K562 (cell line): ENCODE measurements around the gene BEST2. TPM values are rescaled to one million over a fixed set of nuclear protein-coding genes. Genes with fewer than 3 reads are reported as not detected.

Experiments
- ATAC-seq: fragments of 200-7000 bp; cut with Tn5 transposase; 3 replicates; pipeline ENCODE4 v1.9.1; 2020; ENCODE audit warnings: moderate library complexity
- BruUV-seq: library from RNA; stranded (reverse); fragments of 400-500 nt; replicated peaks from 2 replicates; lab custom pipeline; 2021; lab: Mats Ljungman, UMichigan
- CTCF ChIA-PET: fragments of 300-600 bp; formaldehyde crosslinking; extraction: SDS; loops from one replicate; lab custom pipeline; 2021; ENCODE audit warnings: low intra/inter-chr PET ratio; lab: Yijun Ruan, JAX
- POLR2A ChIA-PET: fragments of 300-600, 350-650 bp; sonication (Branson Sonifier 250); formaldehyde crosslinking; extraction: SDS; loops from one replicate; lab custom pipeline; 2021; ENCODE audit warnings: antibody characterized with exemption, inconsistent platforms; lab: Yijun Ruan, JAX
- DNase-seq, 4 experiments: peaks; one replicate each; pipeline versions ENCODE4 v3.0.0 to v3.0.0-alpha.2; 2011 to 2018; ENCODE audit warnings: low spot score in 3 of 4, mixed read lengths in 3 of 4; ENCODE audit errors: extremely low read depth in 1 of 4
- FAIRE-seq: peaks from 2 replicates; lab custom pipeline; 2011; peaks lifted over from hg19 to GRCh38; lab: Jason Lieb, UNC
- H2AFZ ChIP-seq: 2 replicates; pipeline ENCODE4 v1.6.0; 2011; ENCODE audit warnings: low read depth, low read length, control low read depth, inconsistent platforms
- H3K27ac ChIP-seq: fragments of 200-600 bp; 3 replicates; pipeline ENCODE4 v1.8.0; 2011; ENCODE audit warnings: low read depth, mild to moderate bottlenecking, control low read depth, inconsistent platforms, low read length, moderate library complexity, mixed read lengths; ENCODE audit errors: extremely low read depth
- H3K27me3 ChIP-seq, 2 experiments: fragments of 300-600 bp in 1 of 2; 2 replicates in 1 of 2; 3 replicates in 1 of 2; pipeline versions ENCODE4 v1.6.0 to v1.8.0; 2011; ENCODE audit warnings: inconsistent platforms in 2 of 2, low read length in 2 of 2, mild to moderate bottlenecking in 1 of 2, mixed read lengths in 1 of 2, moderate library complexity in 1 of 2; ENCODE audit not compliant: control insufficient read depth in 2 of 2, insufficient read depth in 2 of 2
- H3K36me3 ChIP-seq: fragments of 300-600 bp; 3 replicates; pipeline ENCODE4 v1.8.0; 2011; ENCODE audit warnings: mild to moderate bottlenecking, low read length, inconsistent platforms; ENCODE audit not compliant: control insufficient read depth, insufficient read depth
- H3K4me1 ChIP-seq, 2 experiments: fragments of 200-600 bp in 1 of 2; replicated peaks in 1 of 2; 2 replicates in 1 of 2; 3 replicates in 1 of 2; pipeline versions ENCODE4 v1.5.1 to v1.8.0; 2011; ENCODE audit warnings: inconsistent platforms in 2 of 2, low read length in 2 of 2, mild to moderate bottlenecking in 1 of 2, mixed read lengths in 1 of 2, moderate library complexity in 1 of 2; ENCODE audit not compliant: control insufficient read depth in 2 of 2, insufficient read depth in 2 of 2
- H3K4me2 ChIP-seq: 2 replicates; pipeline ENCODE4 v1.6.1; 2011; ENCODE audit warnings: low read length, control low read depth, inconsistent platforms, mixed read lengths; ENCODE audit not compliant: insufficient read depth
- H3K4me3 ChIP-seq: fragments of 200-600 bp; sonication (generic), shearing (Covaris generic); 2 replicates; pipeline ENCODE4 v1.5.1; 2016; ENCODE audit warnings: control low read depth, inconsistent platforms
- H3K79me2 ChIP-seq: fragments of 200-600 bp; 3 replicates; pipeline ENCODE4 v1.8.0; 2011; ENCODE audit warnings: low read length, inconsistent platforms; ENCODE audit not compliant: control insufficient read depth, insufficient read depth
- H3K9ac ChIP-seq, 2 experiments: 2 replicates each; pipeline versions ENCODE4 v1.6.0 to v1.6.1; 2011; ENCODE audit warnings: low read depth in 2 of 2, low read length in 2 of 2, control low read depth in 1 of 2, inconsistent platforms in 1 of 2, mild to moderate bottlenecking in 1 of 2, mixed read lengths in 1 of 2; ENCODE audit not compliant: insufficient read depth in 1 of 2
- H3K9me1 ChIP-seq: one replicate; pipeline ENCODE4 v1.6.0; 2011; ENCODE audit warnings: inconsistent platforms, mild to moderate bottlenecking, low read length, moderate library complexity; ENCODE audit not compliant: control insufficient read depth, insufficient read depth
- H3K9me3 ChIP-seq: replicated peaks from 2 replicates; pipeline ENCODE4 v1.5.1; 2011; ENCODE audit warnings: low read depth, low read length, inconsistent platforms; ENCODE audit not compliant: control insufficient read depth, insufficient read depth
- H4K20me1 ChIP-seq: replicated peaks from 2 replicates; pipeline ENCODE4 v1.6.1; 2011; ENCODE audit warnings: low read length, inconsistent platforms, mixed read lengths; ENCODE audit not compliant: control insufficient read depth, insufficient read depth
- ARID1B ChIP-seq: fragments of 450-650 bp; IDR thresholded peaks from 2 replicates; pipeline ENCODE4 v1.6.1; 2016; ENCODE audit warnings: antibody characterized with exemption, mild to moderate bottlenecking, inconsistent platforms
- CBFA2T2 ChIP-seq: fragments of 450-650 bp; conservative IDR thresholded peaks from 2 replicates; pipeline ENCODE4 v1.6.1; 2017; ENCODE audit warnings: mild to moderate bottlenecking
- CBFA2T3 ChIP-seq: fragments of 450-650 bp; IDR thresholded peaks from 2 replicates; pipeline ENCODE4 v1.6.1; 2017
- CXXC5 ChIP-seq: fragments of 250-450 bp; sonication (Bioruptor Pico); IDR thresholded peaks from 2 replicates; pipeline ENCODE4 v1.8.0; 2022; ENCODE audit warnings: inconsistent platforms, mild to moderate bottlenecking, moderate library complexity
- DPF2 ChIP-seq: fragments of 450-650 bp; IDR thresholded peaks from 2 replicates; pipeline ENCODE4 v1.6.1; 2016
- EP300 ChIP-seq: IDR thresholded peaks from 2 replicates; pipeline ENCODE4 v1.6.1; 2012; ENCODE audit warnings: low read length, improper control_type of control experiment
- FOXK1 ChIP-seq: sonication (generic); formaldehyde crosslinking; IDR thresholded peaks from 2 replicates; pipeline ENCODE4 v1.8.0; 2022; ENCODE audit warnings: missing genetic modification reagents, mild to moderate bottlenecking, borderline replicate concordance
- KAT2B ChIP-seq: IDR thresholded peaks from one replicate; pipeline ENCODE4 v1.6.1; 2012; ENCODE audit warnings: low read depth, mild to moderate bottlenecking, control low read depth, inconsistent platforms, low read length, moderate library complexity
- OTX1 ChIP-seq: fragments of 450-650 bp; formaldehyde crosslinking; IDR thresholded peaks from 2 replicates; pipeline ENCODE4 v1.4.0; 2022; ENCODE audit warnings: mild to moderate bottlenecking
- POLR2G ChIP-seq: fragments of 200-400 bp; formaldehyde crosslinking; IDR thresholded peaks from 2 replicates; pipeline ENCODE4 v1.6.1; 2017; ENCODE audit warnings: low read depth, mild to moderate bottlenecking, antibody characterized with exemption, low read length, moderate library complexity
- RBFOX2 ChIP-seq: fragments of 200-400 bp; formaldehyde crosslinking; IDR thresholded peaks from 2 replicates; pipeline ENCODE4 v1.6.1; 2017; ENCODE audit warnings: low read depth, mild to moderate bottlenecking, low read length, moderate library complexity
- SPI1 ChIP-seq: IDR thresholded peaks from 2 replicates; pipeline ENCODE4 v1.6.1; 2011; ENCODE audit warnings: low read depth, low read length, control low read depth, borderline replicate concordance
- TCF3 ChIP-seq: sonication (generic); formaldehyde crosslinking; IDR thresholded peaks from 2 replicates; pipeline ENCODE4 v1.4.0; 2020; ENCODE audit warnings: mild to moderate bottlenecking, missing genetic modification reagents
- ZBTB7A ChIP-seq: IDR thresholded peaks from 2 replicates; pipeline ENCODE4 v1.6.1; 2011; ENCODE audit warnings: low read depth, mild to moderate bottlenecking, low read length, moderate library complexity, borderline replicate concordance; ENCODE audit not compliant: control insufficient read depth
- ZNF146 ChIP-seq: IDR thresholded peaks from one replicate; pipeline ENCODE4 v1.6.1; 2018; ENCODE audit warnings: missing compliant biosample characterization; ENCODE audit not compliant: unreplicated experiment
- WGBS: fragments of 100-300 bp; shearing (Covaris generic); methylation state at CpG from one replicate; pipeline ENCODE4 v1.1.6; 2016; ENCODE audit warnings: low coverage, mixed read lengths; ENCODE audit not compliant: insufficient coverage; ENCODE audit errors: missing lambda C conversion rate; 5-methylcytosine and 5-hydroxymethylcytosine counted together
- in situ Hi-C: fragments of 300-500 bp; cut with MboI; formaldehyde crosslinking; loops from 4 replicates; pipeline ENCODE4 v1.15.0; 2018; ENCODE audit warnings: inconsistent platforms, mixed read lengths
- intact Hi-C: fragments of 100-400 bp; cut with micrococcal nuclease; formaldehyde crosslinking; loops from 2 replicates; pipeline ENCODE4 v1.14.2; 2022
- polyA plus RNA-seq, 8 experiments: library from polyadenylated mRNA; depleted of rRNA in 4 of 8; stranded (reverse) in 5 of 8; unstranded in 3 of 8; fragments of >200 nt; fragmentation: Nextera tagmentation in 2 of 8; fragmentation: Illumina TruSeq in 1 of 8; extraction: Ambion mirVana in 2 of 8; extraction: Trizol in 1 of 8; gene quantifications; 2 replicates each; pipeline versions ENCODE4 v1.2.1 to v1.2.3, GENCODE V29; 2011 to 2014; ENCODE audit warnings: inconsistent platforms in 1 of 8, missing spikeins in 1 of 8
- total RNA-seq, 7 experiments: library from RNA; depleted of rRNA in 6 of 7; stranded (reverse); fragments of >200 nt in 6 of 7; fragmentation: Illumina TruSeq in 2 of 7; extraction: Trizol in 2 of 7; gene quantifications; 2 replicates each; pipeline versions ENCODE4 v1.2.1 to v1.2.3, GENCODE V29; 2011 to 2021; ENCODE audit warnings: low replicate concordance in 1 of 7

BEST2 gene
- total and polyA plus RNA-seq, 9 of the 15 experiments (the other 6 are each of a cell fraction or from before 2014, with no cell fraction given): not detected

DNA sequence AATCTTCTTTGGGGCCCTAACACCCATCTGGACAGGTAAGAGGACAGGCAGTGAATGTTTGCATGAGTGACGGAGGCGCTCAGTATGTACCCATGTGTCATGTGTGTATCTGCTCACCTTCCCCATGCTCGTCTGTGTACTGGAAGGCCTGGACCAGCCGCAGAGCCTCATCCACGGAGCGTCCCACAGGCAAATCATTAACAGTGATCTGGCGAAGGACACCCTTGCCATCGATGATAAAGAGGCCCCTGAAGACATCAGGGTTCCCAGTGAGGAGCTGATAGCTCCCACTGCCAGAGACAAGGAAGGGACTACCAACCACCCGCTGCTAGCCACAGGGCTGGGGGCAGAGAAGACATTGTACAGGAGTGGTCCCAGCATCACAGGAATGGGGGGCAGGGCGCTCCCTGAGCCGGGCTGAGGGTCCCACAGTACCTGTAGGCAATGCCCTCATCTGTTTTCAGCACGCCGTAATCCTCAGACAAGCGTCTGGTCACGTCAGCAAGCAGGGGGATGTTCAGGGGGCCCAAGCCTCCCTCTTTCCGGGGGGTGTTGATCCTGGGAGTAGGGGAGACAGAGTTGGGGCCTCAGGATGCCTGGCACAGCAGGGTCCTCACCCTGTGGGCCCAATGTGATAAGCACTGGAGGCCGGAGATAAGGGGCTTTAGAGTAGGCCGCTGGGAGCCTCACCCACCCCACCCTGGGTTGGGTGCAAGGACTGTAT, 48.3 kb downstream of the BEST2 start:
- FAIRE-seq: no peak

More for the DNA sequence above, 48.3 kb downstream of the BEST2 start:
- intact Hi-C loops: loop anchor here (10.0 kb wide), 1 partner anchor 235 kb away; no protein-coding TSS in a partner anchor
- H3K79me2 ChIP-seq: peaks cover 30% of the 10 kb centered on the region
- POLR2A ChIA-PET: interaction anchor here (0.6 to 2.7 kb wide), 5 partner anchors 8 to 320 kb away, joined by 3 to 12 read pairs (median 3); partner anchors contain the start of gene JUNB
- CTCF ChIA-PET: interaction anchor here (0.6 kb wide), 1 partner anchor 56 kb away, joined by 3 read pairs; no protein-coding TSS in a partner anchor
- H3K4me2 ChIP-seq: peak overlapping the region; percentile 82
- H3K27ac ChIP-seq: peak overlapping the region; percentile 90; the same call in 2 of the 3 replicates
- H3K9ac ChIP-seq: peak overlapping the region; percentile 90 to 96; a peak in 3 of 4 replicates
- peaks cover 33% of the 10 kb centered on the region; the same call in 2 of the 3 replicates for H3K36me3 ChIP-seq
- no peak overlapping the region for H2AFZ ChIP-seq
- WGBS: 57% methylated on average over 18 of the region's 18 CpGs
- H3K27me3 ChIP-seq: no peaks in the 10 kb centered on the region
- no TSS peak for BruUV-seq
- DNase-seq: peak in 2 of 4 experiments; percentile 9 to 56
- peak overlapping the region; percentile 76 for H3K4me3 ChIP-seq
- TF ChIP-seq ZNF146 (CRISPR knock-in tag): no peak
- peak; percentile 27; the same call in 1 of the 2 replicates for TF ChIP-seq TCF3 (CRISPR knock-in tag)
- peak; percentile 7; the same call in 1 of the 2 replicates for TF ChIP-seq EP300
- TF ChIP-seq POLR2G: no peak
- no peak for TF ChIP-seq KAT2B
- peak; percentile 45; the same call in 1 of the 2 replicates for TF ChIP-seq ARID1B
- 0 out of 2 replicates have a peak, but pooled peaks have one; percentile 58 for TF ChIP-seq FOXK1 (CRISPR knock-in tag)
- no peak for TF ChIP-seq OTX1 (CRISPR knock-in tag)
- no peak for TF ChIP-seq SPI1
- TF ChIP-seq CXXC5: no peak
- peak; percentile 31; the same call in 1 of the 2 replicates for TF ChIP-seq DPF2
- TF ChIP-seq ZBTB7A: peak; percentile 17; the same call in 1 of the 2 replicates
- peak; percentile 35; the same call in 1 of the 2 replicates for TF ChIP-seq CBFA2T2
- TF ChIP-seq CBFA2T3: peak; percentile 57
- peak; percentile 34; the same call in 1 of the 2 replicates for TF ChIP-seq RBFOX2
- TF ChIP-seq, all 486 proteins: peak for 9
- Histone ChIP-seq H3K9me1 (no peaks in the 10 kb centered on the region), H4K20me1 (no peaks in the 10 kb centered on the region), H3K4me1 (peaks cover 35 to 57% of the 10 kb centered on the region in 2 experiments; a peak in 4 of 5 replicates), H3K9me3 (no peaks in the 10 kb centered on the region)
- no peak for ATAC-seq
- in situ Hi-C loops: loop anchor here (5.0 kb wide), 1 partner anchor 88 kb away; no protein-coding TSS in a partner anchor
